DND-41 (cell line): ENCODE results near the gene ZFHX3.

ENCODE experiments used
- EZH2 ChIP-seq: IDR thresholded peaks from 3 replicates; pipeline ENCODE4 v1.6.1; 2012; ENCODE audit warnings: borderline replicate concordance, low read depth, mild to moderate bottlenecking, moderate library complexity, low read length, inconsistent platforms; ENCODE audit not compliant: severe bottlenecking
- TF ChIP-seq, protein P1 (sequence below): IDR thresholded peaks from 2 replicates; pipeline ENCODE4 v1.5.1; 2012; ENCODE audit warnings: borderline replicate concordance, low read length, moderate library complexity, mild to moderate bottlenecking; ENCODE audit not compliant: poor library complexity, severe bottlenecking; ENCODE audit errors: extremely low read depth

DNA sequence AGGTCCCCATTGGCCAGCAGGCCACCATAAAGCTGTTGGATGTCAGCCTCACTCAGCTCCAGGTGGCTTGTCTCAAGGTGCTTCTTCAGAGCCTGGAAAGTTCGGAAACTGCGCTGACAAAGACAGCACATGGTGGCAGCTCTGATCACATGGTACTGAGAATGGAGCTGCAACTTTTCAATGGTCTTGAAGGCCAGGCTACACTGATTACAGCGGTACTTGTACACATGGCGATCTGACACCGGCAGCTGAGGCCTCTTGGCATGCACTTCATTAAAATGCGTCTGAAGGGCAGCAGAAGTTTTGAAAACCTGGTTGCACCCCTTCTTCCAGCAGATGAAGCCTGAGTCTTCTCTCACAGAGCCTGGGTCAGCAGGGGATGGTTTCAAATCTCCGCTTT, 249.7 kb downstream of the ZFHX3 start:
- TF ChIP-seq, protein P1, sequence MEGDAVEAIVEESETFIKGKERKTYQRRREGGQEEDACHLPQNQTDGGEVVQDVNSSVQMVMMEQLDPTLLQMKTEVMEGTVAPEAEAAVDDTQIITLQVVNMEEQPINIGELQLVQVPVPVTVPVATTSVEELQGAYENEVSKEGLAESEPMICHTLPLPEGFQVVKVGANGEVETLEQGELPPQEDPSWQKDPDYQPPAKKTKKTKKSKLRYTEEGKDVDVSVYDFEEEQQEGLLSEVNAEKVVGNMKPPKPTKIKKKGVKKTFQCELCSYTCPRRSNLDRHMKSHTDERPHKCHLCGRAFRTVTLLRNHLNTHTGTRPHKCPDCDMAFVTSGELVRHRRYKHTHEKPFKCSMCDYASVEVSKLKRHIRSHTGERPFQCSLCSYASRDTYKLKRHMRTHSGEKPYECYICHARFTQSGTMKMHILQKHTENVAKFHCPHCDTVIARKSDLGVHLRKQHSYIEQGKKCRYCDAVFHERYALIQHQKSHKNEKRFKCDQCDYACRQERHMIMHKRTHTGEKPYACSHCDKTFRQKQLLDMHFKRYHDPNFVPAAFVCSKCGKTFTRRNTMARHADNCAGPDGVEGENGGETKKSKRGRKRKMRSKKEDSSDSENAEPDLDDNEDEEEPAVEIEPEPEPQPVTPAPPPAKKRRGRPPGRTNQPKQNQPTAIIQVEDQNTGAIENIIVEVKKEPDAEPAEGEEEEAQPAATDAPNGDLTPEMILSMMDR = no peak
- TF ChIP-seq EZH2 = no peak
